AG08396 (cell line): ENCODE results near the gene PSME4.
A peak's percentile ranks its signal among the peaks of the same experiment; 100 is the strongest.
"Not testable (repeated sequence)": the region's sequence is repeated elsewhere in the genome, so short reads cannot be mapped to it uniquely, and the experiment has no call there.

ENCODE experiments used
- DNase-seq: peaks from one replicate; pipeline ENCODE4 v3.0.0; 2012; ENCODE audit warnings: low spot score, mixed read lengths

The PSME4 gene

GRCh38 chr2:53842891-53843290 is 127.9 kb downstream of the PSME4 start:
- DNase-seq: no peak

DNA sequence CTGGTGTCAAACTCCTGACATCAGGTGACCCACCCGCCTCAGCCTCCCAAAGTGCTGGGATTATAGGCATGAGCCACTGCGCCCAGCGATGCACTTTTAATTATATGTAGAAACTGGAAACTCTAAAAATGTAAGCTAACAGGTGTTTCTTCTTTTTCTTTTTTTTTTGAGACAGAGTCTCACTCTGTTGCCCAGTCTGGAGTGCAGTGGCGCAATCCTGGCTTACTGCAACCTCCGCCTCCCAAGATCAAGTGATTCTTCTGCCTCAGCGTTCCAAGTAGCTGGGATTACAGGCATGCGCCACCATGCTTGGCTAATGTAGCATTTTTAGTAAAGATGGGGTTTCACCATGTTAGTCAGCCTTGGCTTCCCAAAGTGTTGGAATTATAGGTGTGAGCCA is 129.1 kb downstream of the PSME4 start:
- not testable (repeated sequence) for DNase-seq

GRCh38 chr2:53840580-53840979 is 130.2 kb downstream of the PSME4 start:
- DNase-seq: no peak

- DNase-seq: not testable (repeated sequence)
These were observed 140.9 kb downstream of the PSME4 start for GRCh38 chr2:53829980-53830290.

DNA sequence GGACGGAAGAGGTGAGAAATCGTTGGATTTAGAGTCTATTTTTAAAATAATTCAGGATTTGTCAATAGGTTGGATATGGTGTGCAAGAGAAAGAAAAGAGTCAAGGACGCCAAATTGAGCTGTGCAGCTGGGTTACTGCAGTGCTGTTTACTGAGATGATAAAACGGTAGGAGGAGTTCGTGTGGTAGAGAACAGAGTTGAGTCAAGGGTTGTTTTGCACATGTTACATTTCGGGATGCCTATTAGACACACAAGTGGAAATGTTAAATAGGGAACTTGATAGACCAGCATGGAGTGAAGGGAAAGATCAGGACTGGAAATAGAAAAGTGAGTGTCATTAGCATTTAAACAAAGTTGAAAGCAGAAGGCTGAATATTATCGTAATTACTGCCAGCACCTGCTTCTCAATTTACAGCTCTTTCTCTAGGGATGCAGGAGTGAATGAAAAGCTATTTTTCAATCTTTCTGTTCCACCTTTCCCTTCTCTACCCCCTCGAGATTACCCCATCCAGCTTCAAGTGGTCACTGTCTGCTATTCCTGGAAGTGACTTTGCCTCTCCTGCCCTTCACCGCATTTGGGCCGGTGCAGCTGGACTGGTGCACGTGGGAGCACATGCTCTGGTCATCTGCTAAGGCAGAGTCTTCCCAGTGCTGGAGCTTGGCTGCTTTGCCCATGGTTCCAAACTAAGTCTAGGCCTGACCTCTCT is 141.4 kb downstream of the PSME4 start:
- DNase-seq: no peak

GRCh38 chr2:53828331-53828730 is 142.5 kb downstream of the PSME4 start:
- DNase-seq: no peak

DNA sequence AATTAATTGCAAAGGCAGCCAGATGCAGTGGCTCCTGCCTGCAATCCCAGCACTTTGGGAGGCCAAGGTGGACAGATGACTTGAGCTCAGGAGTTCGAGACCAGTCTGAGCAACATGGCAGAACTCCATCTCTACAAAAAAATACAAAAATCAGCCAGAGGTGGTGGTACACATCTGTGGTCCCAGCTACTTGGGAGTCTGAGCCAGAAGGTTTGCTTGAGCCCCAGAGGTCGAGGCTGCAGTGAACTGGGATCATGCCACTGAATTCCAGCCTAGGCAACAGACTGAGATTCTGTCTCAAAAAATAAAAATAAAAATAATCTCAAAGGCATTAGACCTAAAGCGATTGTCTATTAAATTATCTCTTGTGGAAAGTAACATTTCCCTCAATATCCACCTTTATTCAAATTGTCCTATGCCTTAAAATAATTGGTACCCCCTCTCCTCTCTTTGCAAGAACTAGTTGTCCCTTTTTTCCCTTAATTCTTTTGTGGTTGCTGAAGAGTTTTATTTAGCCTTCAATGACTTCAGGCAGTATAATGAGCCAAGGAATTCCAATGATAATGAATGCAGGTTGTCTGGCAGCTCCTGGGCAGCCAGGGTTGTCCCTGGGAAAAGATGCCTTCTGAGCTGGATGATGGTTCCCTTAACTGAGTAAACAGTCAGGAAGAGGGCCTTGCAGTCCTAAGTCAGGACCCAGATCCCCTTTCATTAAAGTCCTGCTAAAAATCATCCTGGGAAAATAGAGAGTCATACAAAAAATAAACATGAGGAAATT is 143.2 kb downstream of the PSME4 start:
- DNase-seq: no peak

- DNase-seq: peak; percentile 14
These were observed 144.0 kb downstream of the PSME4 start for GRCh38 chr2:53826587-53827397.

- no peak for DNase-seq
These were observed 144.8 kb downstream of the PSME4 start for GRCh38 chr2:53826030-53826410.

DNA sequence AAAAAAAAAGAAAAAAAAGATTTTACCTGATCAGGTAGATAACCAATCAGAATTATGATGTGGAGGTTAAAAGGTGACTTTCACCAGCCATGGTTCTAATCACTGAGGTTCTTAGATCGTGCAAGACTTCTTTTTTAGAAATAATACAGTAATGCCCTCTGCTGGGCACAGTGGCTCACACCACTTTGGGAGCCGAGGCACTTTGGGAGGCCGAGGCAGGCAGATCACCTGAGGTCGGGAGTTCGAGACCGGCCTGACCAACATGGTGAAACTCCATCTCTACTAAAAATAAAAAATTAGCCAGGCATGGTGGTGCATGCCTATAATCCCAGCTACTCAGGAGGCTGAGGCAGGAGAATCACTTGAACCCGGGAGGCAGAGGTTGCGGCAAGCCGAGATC is 147.2 kb downstream of the PSME4 start:
- not testable (repeated sequence) for DNase-seq

DNA sequence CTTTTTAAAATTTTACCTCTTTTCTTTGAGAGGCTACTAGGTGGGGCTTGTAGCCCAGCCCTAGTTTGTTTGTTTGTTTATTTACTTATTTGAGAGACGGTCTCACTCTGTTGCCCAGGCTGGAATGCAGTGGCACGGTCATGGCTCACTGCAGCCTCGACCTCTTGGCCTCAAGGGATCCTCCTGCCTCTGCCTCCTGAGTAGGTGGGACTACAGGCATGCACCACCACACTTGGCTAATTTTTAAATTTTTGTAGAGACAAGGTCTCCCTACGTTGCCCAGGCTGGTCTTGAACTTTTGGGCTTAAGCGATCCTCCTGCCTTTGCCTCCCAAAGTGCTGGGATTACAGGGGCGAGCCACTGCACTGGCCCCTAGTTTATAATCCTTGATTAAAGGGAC is 149.0 kb downstream of the PSME4 start:
- DNase-seq: no peak

GRCh38 chr2:53820711-53821110 is 150.1 kb downstream of the PSME4 start:
- no peak for DNase-seq

GRCh38 chr2:53820048-53820447 is 150.7 kb downstream of the PSME4 start:
- no peak for DNase-seq

- DNase-seq: no peak
These were observed 151.2 kb downstream of the PSME4 start for GRCh38 chr2:53819634-53820033.

GRCh38 chr2:53818854-53819435 is 151.8 kb downstream of the PSME4 start:
- no peak for DNase-seq
